BE2C (cell line): Measurements from ENCODE around the gene TAF15.

Source experiments
- DNase-seq: peaks from one replicate; pipeline ENCODE4 v3.0.0-alpha.2; 2020
- H3K27me3 ChIP-seq: fragments of 250-450 bp; sonication (Bioruptor Pico); 2 replicates; pipeline ENCODE4 v1.5.1; 2020; ENCODE audit warnings: mild to moderate bottlenecking
- H3K36me3 ChIP-seq: fragments of 250-450 bp; sonication (Bioruptor Pico); 2 replicates; pipeline ENCODE4 v1.5.1; 2020; ENCODE audit warnings: mild to moderate bottlenecking
- H3K4me1 ChIP-seq: fragments of 250-450 bp; sonication (Bioruptor Pico); 2 replicates; pipeline ENCODE4 v1.5.1; 2020
- H3K4me3 ChIP-seq: 2 replicates; pipeline ENCODE4 v1.5.1; 2011; ENCODE audit warnings: low read depth, low read length
- H3K9me3 ChIP-seq: fragments of 250-450 bp; sonication (Bioruptor Pico); 2 replicates; pipeline ENCODE4 v1.5.1; 2020
- TF ChIP-seq, protein P1 (sequence below): IDR thresholded peaks from 2 replicates; pipeline ENCODE4 v1.5.1; 2012; ENCODE audit warnings: mild to moderate bottlenecking, low read depth, low read length

TAF15 gene

DNA sequence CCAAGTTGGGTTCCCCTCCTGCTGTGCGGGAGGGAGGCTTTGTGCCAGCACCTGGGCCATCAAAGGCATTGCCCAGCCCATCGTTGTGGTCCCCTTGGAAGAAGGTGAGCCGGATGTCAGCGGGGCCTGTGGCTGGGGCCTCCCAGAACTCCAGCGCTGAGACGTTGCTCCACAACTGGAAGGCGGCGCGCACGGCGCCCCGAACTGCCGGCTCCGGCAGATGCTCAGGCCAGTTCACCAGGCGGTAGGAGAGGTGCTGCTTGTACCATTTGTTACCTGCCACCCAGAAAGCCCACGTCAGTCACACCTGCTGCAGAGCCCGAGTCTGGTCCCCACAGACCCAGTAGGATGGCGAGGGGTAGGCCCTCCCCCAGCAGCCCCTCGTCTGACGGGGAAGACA is 36.2 kb upstream of the TAF15 start:
- H3K4me1 ChIP-seq = peaks cover 24% of the 10 kb centered on the region
- TF ChIP-seq, protein P1, sequence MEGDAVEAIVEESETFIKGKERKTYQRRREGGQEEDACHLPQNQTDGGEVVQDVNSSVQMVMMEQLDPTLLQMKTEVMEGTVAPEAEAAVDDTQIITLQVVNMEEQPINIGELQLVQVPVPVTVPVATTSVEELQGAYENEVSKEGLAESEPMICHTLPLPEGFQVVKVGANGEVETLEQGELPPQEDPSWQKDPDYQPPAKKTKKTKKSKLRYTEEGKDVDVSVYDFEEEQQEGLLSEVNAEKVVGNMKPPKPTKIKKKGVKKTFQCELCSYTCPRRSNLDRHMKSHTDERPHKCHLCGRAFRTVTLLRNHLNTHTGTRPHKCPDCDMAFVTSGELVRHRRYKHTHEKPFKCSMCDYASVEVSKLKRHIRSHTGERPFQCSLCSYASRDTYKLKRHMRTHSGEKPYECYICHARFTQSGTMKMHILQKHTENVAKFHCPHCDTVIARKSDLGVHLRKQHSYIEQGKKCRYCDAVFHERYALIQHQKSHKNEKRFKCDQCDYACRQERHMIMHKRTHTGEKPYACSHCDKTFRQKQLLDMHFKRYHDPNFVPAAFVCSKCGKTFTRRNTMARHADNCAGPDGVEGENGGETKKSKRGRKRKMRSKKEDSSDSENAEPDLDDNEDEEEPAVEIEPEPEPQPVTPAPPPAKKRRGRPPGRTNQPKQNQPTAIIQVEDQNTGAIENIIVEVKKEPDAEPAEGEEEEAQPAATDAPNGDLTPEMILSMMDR = no peak
- H3K4me3 ChIP-seq = no peak overlapping the region
- H3K27me3 ChIP-seq = no peaks in the 10 kb centered on the region
- no peaks in the 10 kb centered on the region for H3K36me3 ChIP-seq
- no peak for DNase-seq
- no peaks in the 10 kb centered on the region for H3K9me3 ChIP-seq

DNA sequence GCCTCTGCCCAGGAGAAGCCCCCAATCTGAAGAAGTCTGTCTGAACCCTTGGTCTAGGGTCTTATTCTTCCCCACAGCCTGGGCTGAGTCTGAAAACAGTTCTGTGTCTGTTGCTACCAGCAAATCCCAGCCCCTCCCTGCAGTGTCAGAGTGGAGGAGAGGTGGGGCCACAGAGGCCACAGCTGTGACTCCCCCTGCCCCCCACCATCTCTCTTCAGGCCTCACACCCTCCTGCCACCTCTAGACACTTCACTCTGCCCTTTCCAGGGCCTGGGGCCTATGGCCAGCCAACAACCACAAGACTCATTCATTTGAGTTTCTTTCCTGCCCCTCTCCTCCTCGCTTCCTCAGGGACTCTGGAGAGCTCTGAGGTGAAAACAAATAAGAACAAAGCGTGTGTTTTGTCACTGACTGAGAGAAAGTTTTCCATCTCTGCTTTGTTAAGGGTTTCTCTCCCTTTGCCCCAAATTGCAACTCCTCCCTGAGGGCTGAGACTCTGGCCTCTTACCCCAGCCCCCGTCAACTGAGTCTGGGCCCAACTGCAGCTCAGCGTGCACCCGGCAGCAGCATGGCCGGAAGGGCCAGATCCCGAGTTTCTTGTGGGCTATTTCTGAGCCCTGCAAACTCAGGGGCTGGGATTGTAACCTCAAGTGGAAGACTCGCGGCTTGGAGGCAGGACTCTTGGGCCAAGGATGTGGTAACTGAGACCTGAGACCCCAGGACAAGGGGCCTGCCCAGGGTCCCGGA is 35.4 kb upstream of the TAF15 start:
- Histone ChIP-seq H3K27me3 (no peaks in the 10 kb centered on the region), H3K9me3 (no peaks in the 10 kb centered on the region), H3K4me1 (peaks cover 26% of the 10 kb centered on the region), H3K36me3 (no peaks in the 10 kb centered on the region), H3K4me3 (no peak overlapping the region)
- DNase-seq = no peak
- TF ChIP-seq, protein P1 = no peak

DNA sequence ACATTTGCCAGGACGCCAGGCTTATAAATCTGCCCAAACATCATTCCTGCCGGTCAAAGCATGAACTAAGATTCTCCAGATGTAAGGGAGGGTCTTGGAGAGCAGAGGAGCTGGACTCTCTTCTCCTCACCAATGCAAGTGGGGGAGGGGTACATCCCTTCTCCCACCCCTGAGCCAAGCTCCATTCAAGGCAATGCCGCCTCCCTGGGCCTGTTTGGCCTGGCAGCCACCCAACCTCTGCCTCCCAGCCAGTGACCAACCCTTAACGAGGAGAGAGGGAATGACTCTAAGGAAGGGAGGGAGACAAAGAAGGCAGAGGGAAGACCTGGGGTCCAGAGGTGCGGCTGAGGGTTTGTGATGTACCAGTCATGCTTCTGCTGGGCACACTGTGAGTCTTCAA is 34.8 kb upstream of the TAF15 start:
- peak; percentile 68 for DNase-seq
- Histone ChIP-seq H3K4me1 (peaks cover 26% of the 10 kb centered on the region), H3K27me3 (no peaks in the 10 kb centered on the region), H3K4me3 (no peak overlapping the region), H3K36me3 (no peaks in the 10 kb centered on the region), H3K9me3 (no peaks in the 10 kb centered on the region)
- TF ChIP-seq, protein P1 = no peak

DNA sequence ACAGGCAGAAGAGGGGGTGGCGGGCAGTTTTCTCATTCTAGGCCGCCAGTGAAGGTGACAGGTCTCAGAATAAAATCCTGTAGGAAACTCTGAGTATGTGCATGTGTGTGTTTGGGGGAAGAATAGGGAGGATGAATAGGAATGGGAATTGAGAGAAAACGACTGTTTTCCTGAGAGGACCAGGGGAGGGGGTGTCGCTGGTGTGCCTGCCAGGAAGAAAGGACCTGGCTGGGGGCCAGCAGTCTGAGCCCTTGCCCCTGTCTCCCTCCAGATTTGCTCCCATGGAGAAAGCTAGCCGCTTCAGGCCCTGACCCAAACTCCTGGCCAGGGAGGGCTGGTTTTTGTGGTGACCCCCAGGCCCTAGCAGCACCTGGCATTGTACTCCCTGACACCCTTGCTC is 34.2 kb upstream of the TAF15 start:
- peak; percentile 45 for DNase-seq
- TF ChIP-seq, protein P1 = no peak

DNA sequence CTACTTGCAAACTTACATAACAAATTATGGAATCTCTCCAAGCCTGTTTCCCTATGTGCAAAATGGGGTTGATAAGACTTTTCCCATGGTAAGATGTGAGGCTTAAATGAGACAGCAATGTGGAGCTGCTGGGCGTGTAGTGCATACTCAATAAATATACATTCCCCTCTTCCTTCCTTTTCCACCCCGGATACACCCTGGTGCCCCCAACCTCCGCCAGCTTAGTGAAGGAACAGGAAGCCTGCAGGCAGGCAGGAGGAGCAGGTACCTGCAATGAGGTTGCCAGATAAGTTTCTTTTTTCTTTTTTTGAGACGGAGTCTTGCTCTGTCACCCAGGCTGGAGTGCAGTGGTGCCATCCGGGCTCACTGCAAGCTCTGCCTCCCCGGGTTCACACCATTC is 33.7 kb upstream of the TAF15 start:
- H3K27me3 ChIP-seq = no peaks in the 10 kb centered on the region
- H3K4me3 ChIP-seq = no peak overlapping the region
- peaks cover 26% of the 10 kb centered on the region for H3K4me1 ChIP-seq
- H3K9me3 ChIP-seq = no peaks in the 10 kb centered on the region
- no peaks in the 10 kb centered on the region for H3K36me3 ChIP-seq
- no peak for DNase-seq
- TF ChIP-seq, protein P1 = no peak

More for the DNA sequence above, 34.2 kb upstream of the TAF15 start:
- Histone ChIP-seq H3K4me1 (peaks cover 26% of the 10 kb centered on the region), H3K4me3 (no peak overlapping the region), H3K27me3 (no peaks in the 10 kb centered on the region), H3K9me3 (no peaks in the 10 kb centered on the region), H3K36me3 (no peaks in the 10 kb centered on the region)

DNA sequence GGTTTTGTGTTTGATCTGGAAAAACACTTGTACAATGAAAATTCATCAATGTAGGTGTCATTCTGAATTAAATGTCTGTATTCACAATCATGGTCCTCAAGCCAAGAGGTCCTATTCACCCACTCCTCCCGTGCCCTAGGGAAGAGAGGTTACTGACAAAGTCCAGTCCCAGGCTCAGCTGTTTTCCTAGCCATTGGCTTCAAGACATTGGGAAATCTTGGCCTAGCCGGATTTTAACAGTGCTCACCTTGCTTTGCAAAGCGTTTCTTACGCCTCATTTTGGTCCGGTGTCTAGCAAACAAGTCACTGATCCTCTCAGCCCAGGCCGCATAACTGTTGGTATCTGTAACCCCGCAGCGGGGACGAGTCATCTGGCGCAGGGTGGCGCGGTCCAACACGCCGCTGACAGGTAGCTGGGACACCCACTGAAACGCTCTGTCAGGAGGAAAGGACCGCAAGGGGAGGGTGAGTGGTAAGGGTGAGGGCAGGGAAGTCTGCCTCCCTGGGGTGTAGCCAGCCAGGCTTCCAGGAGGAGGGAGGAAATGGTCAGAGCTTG is 30.6 kb upstream of the TAF15 start:
- TF ChIP-seq, protein P1 = no peak
- no peak for DNase-seq
- no peaks in the 10 kb centered on the region for H3K36me3 ChIP-seq
- peaks cover 24% of the 10 kb centered on the region for H3K4me1 ChIP-seq
- H3K9me3 ChIP-seq = no peaks in the 10 kb centered on the region
- H3K4me3 ChIP-seq = no peak overlapping the region
- no peaks in the 10 kb centered on the region for H3K27me3 ChIP-seq
